Immature natural killer cell (primary cell): ENCODE measurements around the gene SH3BP5. TPM values are rescaled to one million over a fixed set of nuclear protein-coding genes. Genes with fewer than 3 reads are reported as not detected.

Source experiments
- DNase-seq, 3 donors: peaks; one replicate each; pipeline ENCODE4 v3.0.0; 2022; ENCODE audit warnings: mixed read lengths in 1 of 3
- H3K27ac Mint-ChIP-seq, 6 donors: one replicate each; pipeline ENCODE4 v1.8.0; 2020; ENCODE audit warnings: mixed read lengths in 6 of 6, mild to moderate bottlenecking in 5 of 6, inconsistent platforms in 4 of 6, moderate library complexity in 3 of 6
- H3K27me3 Mint-ChIP-seq, 3 donors: one replicate each; pipeline ENCODE4 v1.8.0; 2020 to 2021; ENCODE audit warnings: low read depth in 3 of 3, mild to moderate bottlenecking in 3 of 3, mixed read lengths in 3 of 3, moderate library complexity in 3 of 3, inconsistent platforms in 1 of 3
- H3K36me3 Mint-ChIP-seq, 3 donors: one replicate each; pipeline ENCODE4 v1.8.0; 2020; ENCODE audit warnings: mixed read lengths in 3 of 3, inconsistent platforms in 2 of 3, mild to moderate bottlenecking in 2 of 3
- H3K4me1 Mint-ChIP-seq, 2 donors: one replicate each; pipeline ENCODE4 v1.8.0; 2020; ENCODE audit warnings: inconsistent platforms in 2 of 2, mild to moderate bottlenecking in 2 of 2, mixed read lengths in 2 of 2, moderate library complexity in 1 of 2
- H3K4me3 Mint-ChIP-seq, 5 donors: one replicate each; pipeline ENCODE4 v1.8.0; 2020; ENCODE audit warnings: mild to moderate bottlenecking in 5 of 5, mixed read lengths in 5 of 5, inconsistent platforms in 3 of 5, moderate library complexity in 3 of 5
- H3K9me3 Mint-ChIP-seq, 6 donors: one replicate each; pipeline ENCODE4 v1.8.0; 2020; ENCODE audit warnings: mild to moderate bottlenecking in 6 of 6, mixed read lengths in 6 of 6, inconsistent platforms in 4 of 6, moderate library complexity in 3 of 6
- polyA plus RNA-seq, 3 donors: library from polyadenylated mRNA; unstranded; fragments of 300-500 nt; fragmentation: Illumina TruSeq; gene quantifications; one replicate each; pipeline ENCODE4 v1.2.3, GENCODE V29; 2021

The SH3BP5 gene
- polyA plus RNA-seq, 3 donors from 2014 or later, result 52.1 to 160 (median 67.4) TPM

DNA sequence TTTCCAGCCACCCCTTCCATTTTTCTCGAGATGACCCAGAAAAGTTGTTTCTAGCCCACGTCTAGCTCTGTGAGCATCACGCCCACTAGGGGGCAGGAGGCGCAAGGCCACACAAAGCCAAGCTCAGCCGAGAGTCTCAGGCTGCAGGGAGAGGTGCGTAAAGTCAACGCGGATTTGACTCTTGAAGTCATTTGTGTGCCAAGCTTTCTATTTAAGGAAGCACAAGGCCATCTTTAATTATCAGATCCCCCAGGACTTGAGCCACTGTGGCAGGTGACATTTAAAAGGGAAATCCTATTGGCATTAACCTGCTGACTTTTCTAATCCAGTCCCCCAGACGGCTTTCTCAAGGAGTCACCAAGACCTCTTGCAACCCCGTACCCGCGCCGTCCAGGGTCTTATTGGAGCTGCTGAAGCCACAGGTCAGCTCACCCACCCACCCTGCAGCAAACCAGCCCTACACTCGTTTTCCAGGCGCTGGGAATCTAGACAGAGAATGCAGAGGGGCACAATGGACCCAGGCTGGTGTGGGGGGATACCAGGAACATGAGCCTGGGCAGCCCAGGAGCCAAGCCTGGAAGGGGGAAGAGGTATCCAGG lies 64.3 kb downstream of the SH3BP5 start:
- Mint-ChIP-seq H3K36me3 (peaks cover 4 to 10% (median 4%) of the 10 kb centered on the region in 3 donors), H3K4me1 (peaks cover 94 to 95% of the 10 kb centered on the region in 2 donors), H3K4me3 (peak overlapping the region in 4 of 5 donors; percentile 33 to 47 (median 42)), H3K27me3 (peaks cover 5 to 13% (median 8%) of the 10 kb centered on the region in 3 donors), H3K27ac (peak overlapping the region; percentile 51 to 92 (median 67)), H3K9me3 (no peaks in the 10 kb centered on the region)
- DNase-seq, result peak; percentile 77 to 81 (median 80)

DNA sequence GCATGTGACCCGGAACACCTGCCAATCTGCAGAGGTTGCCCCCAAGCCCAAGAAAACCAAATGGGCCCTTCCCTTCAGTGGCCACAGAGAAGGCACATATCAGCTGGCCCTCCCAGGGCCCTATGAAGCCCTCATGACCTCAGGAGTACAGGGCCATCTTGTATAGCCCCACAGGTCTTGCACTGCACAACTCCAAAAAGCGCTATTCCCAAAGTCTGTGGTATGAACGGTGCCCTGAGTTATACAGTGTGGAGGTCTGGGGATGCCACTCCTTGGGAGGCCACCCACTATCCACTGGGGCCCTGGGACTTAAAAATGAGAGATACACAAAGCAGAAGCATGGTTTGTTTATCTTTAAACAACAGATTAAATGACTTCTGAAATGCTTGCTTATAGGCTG lies 64.9 kb downstream of the SH3BP5 start:
- peak overlapping the region in 2 of 5 donors; percentile 46 to 47 for H3K4me3 Mint-ChIP-seq
- DNase-seq, result no peak
- peaks cover 4 to 10% (median 4%) of the 10 kb centered on the region in 3 donors for H3K36me3 Mint-ChIP-seq
- H3K27me3 Mint-ChIP-seq, result peaks cover 5 to 13% (median 8%) of the 10 kb centered on the region in 3 donors
- peak overlapping the region in 4 of 6 donors; percentile 65 to 92 (median 70) for H3K27ac Mint-ChIP-seq
- peaks cover 93% of the 10 kb centered on the region in 2 donors for H3K4me1 Mint-ChIP-seq
- no peaks in the 10 kb centered on the region for H3K9me3 Mint-ChIP-seq

DNA sequence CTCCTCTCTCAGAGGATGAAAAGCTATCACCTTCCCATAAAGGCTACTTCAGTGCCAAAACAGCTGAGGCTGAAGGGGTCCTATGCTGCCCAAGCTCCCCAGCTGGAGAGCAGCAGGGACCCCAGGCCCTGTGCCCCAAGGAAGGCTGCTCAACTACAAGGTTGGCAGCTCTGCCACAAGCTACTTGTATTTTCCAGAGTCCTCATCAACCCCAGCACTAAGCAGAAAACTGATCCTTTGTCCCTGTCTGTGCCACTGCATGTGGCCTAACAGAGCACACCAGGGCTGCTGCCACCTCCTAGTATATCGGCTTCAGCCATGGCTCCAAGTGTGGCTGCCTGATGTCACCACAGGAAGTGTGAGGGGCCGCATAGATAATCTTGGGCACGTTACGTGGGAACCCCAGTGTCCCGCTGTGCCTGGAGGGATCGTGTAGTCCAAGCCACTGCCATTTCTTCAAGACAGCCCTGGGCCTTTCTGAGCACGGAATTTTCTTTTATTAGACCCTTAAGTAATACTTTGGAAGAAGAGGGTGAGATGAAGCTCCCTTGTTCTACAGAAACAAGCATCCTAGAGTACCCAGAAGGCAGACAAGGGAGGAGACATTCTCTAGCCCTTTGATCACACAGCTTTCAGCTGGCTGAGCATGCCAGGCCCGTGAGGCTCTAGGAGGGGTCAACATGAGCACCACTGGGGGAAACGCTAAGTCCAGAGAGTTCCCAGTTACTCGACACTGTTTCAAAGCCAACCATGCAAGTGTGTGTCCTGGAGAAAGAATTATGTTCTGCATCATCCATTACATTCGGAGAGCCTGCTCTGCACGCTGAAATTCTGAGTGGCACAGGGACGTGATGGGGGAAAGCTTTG lies 65.6 kb downstream of the SH3BP5 start:
- peaks cover 88 to 89% of the 10 kb centered on the region in 2 donors for H3K4me1 Mint-ChIP-seq
- DNase-seq, result no peak
- no peaks in the 10 kb centered on the region for H3K9me3 Mint-ChIP-seq
- H3K27ac Mint-ChIP-seq, result peak overlapping the region; percentile 67 to 90 (median 73)
- H3K4me3 Mint-ChIP-seq, result peak overlapping the region in 2 of 5 donors; percentile 63 to 74
- peaks cover 4 to 10% (median 7%) of the 10 kb centered on the region in 3 donors for H3K27me3 Mint-ChIP-seq
- peaks cover 3 to 11% (median 4%) of the 10 kb centered on the region in 3 donors for H3K36me3 Mint-ChIP-seq

DNA sequence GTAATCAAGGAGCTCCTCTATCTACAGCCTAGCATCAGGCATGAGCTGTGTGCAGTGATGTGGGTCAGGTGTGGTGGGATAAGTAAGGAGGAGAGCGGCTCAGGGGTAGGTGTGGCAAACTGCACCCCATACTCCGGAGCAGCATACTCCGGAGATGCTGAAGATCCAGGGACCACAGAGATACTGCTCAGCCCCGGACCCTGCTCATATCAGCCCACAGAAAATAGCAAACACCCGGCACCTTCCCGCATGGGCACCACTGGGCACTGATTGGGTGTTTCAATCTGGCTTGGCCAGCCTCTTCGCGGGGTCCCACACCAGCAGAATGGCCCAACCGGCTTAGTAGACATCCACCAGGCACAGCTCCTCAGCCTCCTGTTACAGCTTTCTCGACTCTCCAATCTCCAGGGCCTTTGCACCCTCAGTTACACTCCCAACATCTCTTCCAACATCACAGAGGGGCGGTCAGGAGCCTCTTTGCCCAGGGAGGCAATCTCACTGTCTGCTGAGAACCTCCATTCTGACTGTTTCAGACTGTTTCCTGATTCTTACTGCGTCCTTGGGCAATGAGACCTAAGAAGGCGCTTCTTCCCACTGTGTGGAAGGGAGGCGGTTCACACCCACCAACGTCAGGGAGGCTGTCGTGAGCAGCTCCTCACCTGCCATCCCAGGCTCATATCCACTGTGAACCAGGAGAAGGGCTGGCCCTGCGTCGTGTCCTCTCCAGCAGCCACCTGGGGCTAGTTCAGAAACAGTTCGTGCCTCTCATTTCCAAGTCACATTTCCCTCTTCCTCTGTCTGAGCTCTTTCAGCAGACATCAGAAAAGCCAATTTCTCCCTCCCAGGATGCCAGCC lies 66.5 kb downstream of the SH3BP5 start:
- H3K27ac Mint-ChIP-seq, result peak overlapping the region; percentile 69 to 90 (median 78)
- peaks cover 2 to 8% (median 5%) of the 10 kb centered on the region in 3 donors for H3K27me3 Mint-ChIP-seq
- H3K9me3 Mint-ChIP-seq, result no peaks in the 10 kb centered on the region
- DNase-seq, result no peak
- H3K36me3 Mint-ChIP-seq, result peaks cover 0 to 19% (median 4%) of the 10 kb centered on the region in 3 donors
- peaks cover 90 to 91% of the 10 kb centered on the region in 2 donors for H3K4me1 Mint-ChIP-seq
- peak overlapping the region; percentile 38 to 74 (median 63) for H3K4me3 Mint-ChIP-seq

DNA sequence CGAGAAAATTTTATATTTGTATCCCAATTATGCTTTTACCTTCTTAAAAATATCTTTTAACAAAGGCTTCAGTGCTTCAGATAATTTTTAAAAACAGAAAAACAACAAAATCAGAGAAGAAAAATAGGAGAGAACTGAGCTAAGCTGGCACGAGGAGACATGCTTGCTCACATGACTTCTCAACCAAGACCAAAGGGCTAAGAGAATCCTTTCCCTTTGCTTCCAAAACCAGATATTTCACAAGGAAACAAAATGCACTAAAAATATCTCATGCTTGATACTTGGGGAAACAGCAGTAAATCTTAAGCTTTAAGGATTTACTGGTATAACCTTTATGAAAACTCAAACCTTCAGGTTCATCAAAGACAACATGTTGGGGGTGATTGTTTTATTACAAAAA lies 67.9 kb downstream of the SH3BP5 start:
- Mint-ChIP-seq H3K27me3 (peaks cover 2 to 8% (median 5%) of the 10 kb centered on the region in 3 donors), H3K9me3 (no peaks in the 10 kb centered on the region), H3K36me3 (peaks cover 0 to 30% (median 6%) of the 10 kb centered on the region in 3 donors), H3K27ac (peak overlapping the region; percentile 69 to 90 (median 78)), H3K4me1 (peaks cover 86 to 92% of the 10 kb centered on the region in 2 donors), H3K4me3 (peak overlapping the region in 4 of 5 donors; percentile 38 to 74 (median 52))
- DNase-seq, result no peak

DNA sequence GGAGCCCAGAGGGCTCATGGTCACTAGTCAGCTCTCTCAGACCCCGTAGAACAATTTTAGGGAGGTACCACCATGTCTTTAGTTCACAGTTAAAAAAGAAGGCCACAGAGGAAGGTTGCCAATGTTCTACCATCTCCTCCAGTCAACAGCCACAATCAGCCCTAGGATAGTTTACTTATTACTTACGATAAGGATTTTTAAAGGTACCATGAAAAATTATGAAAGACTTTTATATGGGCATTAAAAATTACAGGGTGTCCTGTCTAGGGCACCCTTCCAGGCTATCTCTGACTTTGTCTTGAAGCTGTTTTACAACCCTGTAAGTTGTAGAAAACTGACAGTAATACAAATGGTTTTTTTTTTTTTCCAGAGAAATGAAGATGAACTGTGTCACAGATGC lies 68.5 kb downstream of the SH3BP5 start:
- Mint-ChIP-seq H3K4me1 (peaks cover 83 to 92% of the 10 kb centered on the region in 2 donors), H3K36me3 (peaks cover 0 to 29% (median 8%) of the 10 kb centered on the region in 3 donors)

DNA sequence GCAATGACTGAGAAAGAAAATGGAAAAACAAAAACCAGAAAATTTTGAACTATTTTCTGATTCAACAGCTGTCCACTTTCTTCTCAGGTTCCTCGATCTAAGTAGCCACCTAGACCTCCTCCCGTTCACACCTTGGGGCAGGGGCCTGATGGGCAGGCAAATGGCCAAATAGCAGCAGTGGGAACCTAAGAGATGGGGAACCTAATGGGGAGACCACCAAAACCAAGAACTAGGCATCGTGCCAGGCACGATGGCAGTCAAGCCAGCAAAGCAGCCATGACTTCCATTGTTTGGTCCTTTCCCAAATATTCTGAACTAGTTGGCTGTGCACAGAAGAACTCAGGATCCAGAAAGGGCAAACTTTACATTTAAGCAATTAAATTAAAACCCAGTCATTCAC lies 69.3 kb downstream of the SH3BP5 start:
- peaks cover 76 to 88% of the 10 kb centered on the region in 2 donors for H3K4me1 Mint-ChIP-seq
- no peaks in the 10 kb centered on the region for H3K9me3 Mint-ChIP-seq
- H3K4me3 Mint-ChIP-seq, result no peak overlapping the region
- H3K36me3 Mint-ChIP-seq, result peaks cover 0 to 33% (median 10%) of the 10 kb centered on the region in 3 donors
- peaks cover 1 to 6% (median 2%) of the 10 kb centered on the region in 3 donors for H3K27me3 Mint-ChIP-seq
- H3K27ac Mint-ChIP-seq, result peak overlapping the region; percentile 51 to 84 (median 72)
- DNase-seq, result no peak

More for the DNA sequence above, 68.5 kb downstream of the SH3BP5 start:
- DNase-seq, result no peak
- peak overlapping the region; percentile 46 to 90 (median 74) for H3K27ac Mint-ChIP-seq
- H3K4me3 Mint-ChIP-seq, result peak overlapping the region in 1 of 5 donors; percentile 8
- H3K27me3 Mint-ChIP-seq, result peaks cover 2 to 6% (median 5%) of the 10 kb centered on the region in 3 donors
- no peaks in the 10 kb centered on the region for H3K9me3 Mint-ChIP-seq

DNA sequence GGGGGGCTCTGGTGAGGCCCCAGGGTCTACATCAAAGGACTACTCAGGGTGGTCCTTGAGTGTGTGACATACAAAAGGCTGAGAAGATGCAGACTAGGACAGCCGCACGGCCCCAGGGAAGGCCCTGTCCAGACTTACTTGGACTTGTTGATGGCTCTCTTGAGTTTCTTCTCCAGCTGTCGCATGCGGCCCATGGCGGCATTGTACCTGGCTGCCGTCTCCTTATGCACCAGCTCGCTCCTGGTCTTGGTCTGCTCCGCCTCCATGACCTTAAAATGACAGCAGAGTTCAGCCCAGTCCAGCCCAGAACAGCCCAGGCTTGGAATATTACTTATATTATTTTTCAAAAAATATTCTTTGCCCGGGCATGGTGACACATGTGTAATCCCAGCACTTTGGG lies 70.4 kb downstream of the SH3BP5 start:
- peaks cover 0 to 6% (median 0%) of the 10 kb centered on the region in 3 donors for H3K27me3 Mint-ChIP-seq
- peaks cover 0 to 41% (median 16%) of the 10 kb centered on the region in 3 donors for H3K36me3 Mint-ChIP-seq
- no peaks in the 10 kb centered on the region for H3K9me3 Mint-ChIP-seq
- peak overlapping the region in 4 of 6 donors; percentile 40 to 74 (median 68) for H3K27ac Mint-ChIP-seq
- no peak overlapping the region for H3K4me3 Mint-ChIP-seq
- H3K4me1 Mint-ChIP-seq, result peaks cover 70 to 77% of the 10 kb centered on the region in 2 donors
- no peak for DNase-seq

DNA sequence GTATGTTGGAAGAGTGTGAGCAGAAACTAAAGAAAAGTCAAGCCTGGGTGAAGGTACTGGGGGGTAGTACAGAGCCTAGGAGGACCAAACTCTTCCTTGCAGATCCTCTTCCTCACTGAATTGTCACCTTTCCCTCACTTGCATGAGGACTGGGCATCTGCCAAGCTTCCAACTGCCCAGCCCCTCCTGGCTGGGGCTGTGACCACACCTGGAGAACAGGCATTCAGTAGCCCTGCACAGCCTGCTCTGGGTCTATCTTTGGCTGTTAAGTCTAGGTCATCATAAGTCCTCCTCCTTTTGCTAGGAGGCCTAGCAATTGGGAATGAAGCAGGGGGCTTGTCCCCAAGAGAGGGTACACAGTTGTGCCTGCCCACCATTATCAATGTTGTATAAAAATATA lies 71.1 kb downstream of the SH3BP5 start:
- H3K36me3 Mint-ChIP-seq, result peaks cover 0 to 44% (median 17%) of the 10 kb centered on the region in 3 donors

DNA sequence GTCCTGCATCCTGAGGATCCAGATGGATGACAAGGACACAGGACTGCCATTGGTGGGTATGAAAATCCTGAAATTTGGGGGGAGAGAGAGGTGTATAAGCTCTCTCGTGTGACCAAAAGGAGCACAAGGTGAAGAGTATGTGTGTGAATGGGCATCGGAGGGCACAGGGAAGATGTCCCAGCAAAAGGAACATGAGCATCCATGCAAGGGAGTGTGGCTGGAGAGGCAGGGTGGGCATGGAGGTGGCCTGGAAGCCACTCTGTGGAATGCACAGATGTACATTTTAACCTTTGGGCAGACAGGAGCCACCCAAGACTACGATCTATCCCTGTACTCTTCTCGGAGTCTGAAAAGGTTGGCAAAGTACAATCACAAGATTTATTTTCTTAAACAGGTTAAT lies 71.9 kb downstream of the SH3BP5 start:
- no peak for DNase-seq
- H3K27me3 Mint-ChIP-seq, result peaks cover 0 to 7% (median 0%) of the 10 kb centered on the region in 3 donors
- no peak overlapping the region for H3K4me3 Mint-ChIP-seq
- H3K9me3 Mint-ChIP-seq, result no peaks in the 10 kb centered on the region
- H3K27ac Mint-ChIP-seq, result peak overlapping the region in 5 of 6 donors; percentile 40 to 85 (median 75)
- H3K4me1 Mint-ChIP-seq, result peaks cover 57 to 71% of the 10 kb centered on the region in 2 donors
- H3K36me3 Mint-ChIP-seq, result peaks cover 0 to 48% (median 25%) of the 10 kb centered on the region in 3 donors

More for the DNA sequence above, 71.1 kb downstream of the SH3BP5 start:
- peaks cover 62 to 71% of the 10 kb centered on the region in 2 donors for H3K4me1 Mint-ChIP-seq
- no peaks in the 10 kb centered on the region for H3K9me3 Mint-ChIP-seq
- no peak for DNase-seq
- no peak overlapping the region for H3K4me3 Mint-ChIP-seq
- peak overlapping the region; percentile 40 to 85 (median 60) for H3K27ac Mint-ChIP-seq
- peaks cover 0 to 4% (median 0%) of the 10 kb centered on the region in 3 donors for H3K27me3 Mint-ChIP-seq

DNA sequence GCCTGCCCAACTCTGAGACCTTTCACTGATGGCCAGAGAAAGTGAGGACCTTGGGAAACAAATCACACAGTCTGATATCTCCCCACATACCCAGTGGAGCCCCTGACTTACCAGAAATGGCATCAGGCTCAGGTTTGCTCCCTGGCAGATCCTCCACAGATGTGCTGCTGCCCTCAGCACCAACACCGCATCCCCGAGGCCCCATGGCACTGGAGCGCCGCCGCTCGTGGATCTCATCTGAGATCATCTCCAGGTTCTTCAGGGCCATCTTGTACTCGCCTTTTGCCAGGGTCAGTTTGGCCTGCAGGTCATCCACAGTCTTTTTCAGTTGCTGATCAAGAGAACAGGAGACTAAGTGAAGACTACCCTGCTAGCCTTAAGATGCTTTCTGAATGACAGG lies 73.7 kb downstream of the SH3BP5 start:
- Mint-ChIP-seq H3K9me3 (no peaks in the 10 kb centered on the region), H3K4me1 (peaks cover 40 to 54% of the 10 kb centered on the region in 2 donors), H3K36me3 (peaks cover 0 to 48% (median 30%) of the 10 kb centered on the region in 3 donors), H3K27me3 (peaks cover 0 to 7% (median 0%) of the 10 kb centered on the region in 3 donors), H3K4me3 (no peak overlapping the region), H3K27ac (peak overlapping the region in 5 of 6 donors; percentile 27 to 83 (median 74))
- no peak for DNase-seq

DNA sequence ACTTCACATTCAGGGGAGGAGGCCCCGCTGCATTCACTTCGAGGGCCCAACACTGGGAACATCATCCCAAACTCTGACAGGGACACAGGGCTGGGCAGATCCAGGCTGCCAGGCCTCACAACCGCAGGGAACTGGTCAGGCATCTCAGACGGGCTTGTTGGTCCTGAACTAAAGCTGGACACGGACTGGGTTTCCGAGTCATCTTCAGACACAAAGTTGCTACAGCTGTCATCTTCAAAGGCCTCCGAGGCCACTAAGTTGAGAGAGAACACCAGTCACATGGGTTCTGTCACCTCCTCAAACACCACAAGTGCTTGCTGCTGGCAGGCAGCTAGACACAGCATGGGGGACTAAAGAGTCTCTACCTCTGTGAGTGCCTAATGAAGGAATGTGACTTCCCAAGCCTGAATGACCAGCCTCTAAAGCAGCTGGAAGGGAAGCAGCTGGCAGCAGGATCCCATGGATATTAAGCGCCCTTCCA lies 75.5 kb downstream of the SH3BP5 start:
- H3K27me3 Mint-ChIP-seq, result peaks cover 0 to 7% (median 0%) of the 10 kb centered on the region in 3 donors
- H3K4me3 Mint-ChIP-seq, result no peak overlapping the region
- no peak for DNase-seq
- H3K4me1 Mint-ChIP-seq, result peaks cover 27 to 56% of the 10 kb centered on the region in 2 donors
- H3K27ac Mint-ChIP-seq, result peak overlapping the region in 3 of 6 donors; percentile 48 to 84 (median 83)
- no peaks in the 10 kb centered on the region for H3K9me3 Mint-ChIP-seq
- H3K36me3 Mint-ChIP-seq, result peaks cover 0 to 51% (median 30%) of the 10 kb centered on the region in 3 donors
